HG02970 (cell line): ENCODE data around the gene DPF3.

Experiments
- ATAC-seq: cut with Tn5 transposase; IDR thresholded peaks from one replicate; pipeline ENCODE4 v1.9.1; 2021; ENCODE audit warnings: mild to moderate bottlenecking, moderate library complexity, moderate number of reproducible peaks; ENCODE audit not compliant: unreplicated experiment, low FRiP score

Gene DPF3

DNA sequence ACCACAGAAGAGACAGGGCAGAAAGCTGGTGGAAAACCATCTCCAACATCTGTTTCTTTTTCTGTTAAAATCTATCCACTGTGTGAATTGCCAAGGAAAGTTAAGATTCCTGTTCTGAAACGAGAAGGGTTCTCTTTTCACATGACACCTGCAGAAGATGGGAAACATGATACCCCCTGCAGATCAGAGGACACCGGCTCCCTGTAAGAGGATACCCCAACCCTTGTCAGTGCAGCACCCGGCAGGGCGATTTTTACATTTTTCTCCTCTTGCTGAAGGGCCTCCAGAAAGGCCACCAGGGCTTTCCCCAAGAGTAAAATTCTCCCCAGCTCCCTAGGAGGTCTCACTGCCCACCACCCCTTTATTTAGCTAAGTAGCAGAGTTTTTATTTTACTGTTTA, 48.2 kb downstream of the DPF3 start:
- no peak for ATAC-seq

DNA sequence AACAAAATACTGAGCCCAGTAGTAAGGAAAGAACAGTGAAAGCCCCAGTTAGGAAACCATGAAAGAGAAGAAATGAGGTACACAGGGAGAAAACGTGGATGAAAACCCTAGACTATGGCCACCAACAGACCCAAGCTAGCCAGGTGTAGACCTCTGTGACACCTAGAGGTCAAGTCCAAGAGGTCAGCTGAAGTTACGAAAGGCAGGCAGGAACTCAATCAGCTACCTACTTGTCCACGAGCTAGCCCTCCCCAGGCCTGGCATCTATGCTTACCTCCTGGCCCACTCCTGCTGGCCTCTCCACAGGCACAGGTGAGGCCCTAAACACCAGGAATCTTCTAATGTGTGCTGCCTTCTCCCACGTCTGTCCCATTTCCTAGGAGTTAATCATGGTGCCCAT, 48.7 kb downstream of the DPF3 start:
- no peak for ATAC-seq

DNA sequence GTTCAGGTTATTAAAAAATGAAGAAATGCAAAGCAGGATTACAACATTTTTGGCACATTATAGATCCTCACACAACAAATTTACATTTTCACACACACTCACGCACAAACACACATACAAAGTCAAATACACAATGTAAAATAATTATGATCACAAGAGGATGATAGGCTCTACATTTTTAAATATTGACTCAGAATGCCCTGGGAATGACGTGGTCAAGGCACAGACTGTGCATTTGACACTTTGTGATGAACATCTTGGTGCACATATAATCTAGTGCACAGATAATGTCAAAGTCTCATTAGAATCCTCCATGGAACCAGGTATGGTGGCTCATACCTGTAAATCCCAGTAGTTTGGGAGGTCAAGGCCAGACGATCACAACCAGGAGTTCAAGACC, 49.4 kb downstream of the DPF3 start:
- ATAC-seq, result no peak

DNA sequence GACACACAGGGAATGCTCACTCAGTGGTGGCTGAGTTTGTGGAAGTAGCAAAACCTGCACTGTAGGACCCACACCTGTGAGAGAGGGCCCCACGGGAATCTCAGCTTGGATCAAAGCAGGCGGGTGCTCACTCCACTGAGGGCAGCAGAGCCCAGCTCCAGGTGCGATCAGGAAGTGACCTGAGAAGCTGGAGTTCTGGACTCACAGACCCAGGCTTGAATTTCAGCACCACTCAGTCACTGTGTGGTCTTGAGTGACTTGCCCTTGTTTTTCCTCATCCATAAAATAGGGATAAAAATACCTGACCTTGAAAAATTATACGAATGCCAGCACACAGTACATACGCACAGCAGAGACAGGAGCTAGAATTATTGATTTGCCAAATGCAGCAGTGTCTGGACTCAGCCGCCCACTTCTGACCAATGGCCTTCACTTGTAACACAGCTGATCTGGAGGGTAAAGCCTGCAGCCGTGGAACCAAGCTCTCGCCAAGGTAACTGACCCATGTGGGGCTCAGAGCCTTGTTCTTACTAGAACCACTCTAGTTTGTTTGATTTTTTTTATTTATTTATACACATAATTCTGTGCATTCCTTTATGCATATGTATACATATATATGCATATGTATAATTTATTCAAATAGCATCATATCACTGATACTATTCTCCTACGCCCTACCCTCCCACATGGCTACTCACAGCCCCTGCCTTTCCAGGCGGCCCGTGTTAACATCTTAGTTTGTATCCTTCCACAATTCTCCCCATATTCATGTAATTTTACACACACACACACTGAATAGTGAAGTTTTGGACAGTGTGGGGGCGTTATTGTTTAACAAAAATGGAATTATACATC, 53.9 kb downstream of the DPF3 start:
- no peak for ATAC-seq

DNA sequence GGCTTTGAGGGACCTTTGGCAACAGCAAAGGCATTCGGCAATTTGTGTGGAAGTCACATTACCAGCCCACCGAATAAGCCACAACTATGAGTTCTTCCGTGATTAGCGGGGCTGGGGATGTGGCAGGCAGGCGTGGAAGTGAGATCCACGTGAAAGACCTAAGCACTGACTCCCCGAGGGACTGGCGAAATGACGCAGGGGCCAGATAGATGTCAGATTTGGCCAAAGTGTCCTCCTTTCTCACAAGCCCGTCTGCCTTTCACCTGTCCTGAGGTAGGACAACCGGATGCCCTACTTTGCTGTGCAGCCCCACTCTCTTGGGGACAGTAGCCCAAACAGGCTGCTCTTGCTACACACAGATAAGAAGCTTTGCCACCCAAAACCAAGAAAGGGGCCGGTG, 54.5 kb downstream of the DPF3 start:
- no peak for ATAC-seq

DNA sequence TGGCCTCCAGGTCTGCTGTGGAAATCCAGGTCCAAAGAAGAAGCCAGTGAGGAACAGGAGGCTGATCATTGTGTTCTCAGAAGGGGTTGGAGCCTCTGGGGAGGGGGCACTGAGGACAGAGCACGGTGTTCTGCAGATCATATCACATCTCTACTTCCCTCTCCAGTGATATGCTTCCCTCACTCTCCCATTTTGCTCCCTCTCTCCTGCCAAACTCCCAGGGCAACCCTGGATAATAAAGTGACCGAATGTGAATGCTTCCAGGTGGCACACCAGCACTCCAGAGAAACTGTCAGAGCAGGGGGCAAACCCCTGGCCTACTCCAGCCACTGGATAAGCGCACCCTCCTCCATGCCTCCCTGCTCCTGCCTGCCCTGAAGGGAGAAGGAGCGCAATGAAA, 57.8 kb downstream of the DPF3 start:
- ATAC-seq, result no peak

DNA sequence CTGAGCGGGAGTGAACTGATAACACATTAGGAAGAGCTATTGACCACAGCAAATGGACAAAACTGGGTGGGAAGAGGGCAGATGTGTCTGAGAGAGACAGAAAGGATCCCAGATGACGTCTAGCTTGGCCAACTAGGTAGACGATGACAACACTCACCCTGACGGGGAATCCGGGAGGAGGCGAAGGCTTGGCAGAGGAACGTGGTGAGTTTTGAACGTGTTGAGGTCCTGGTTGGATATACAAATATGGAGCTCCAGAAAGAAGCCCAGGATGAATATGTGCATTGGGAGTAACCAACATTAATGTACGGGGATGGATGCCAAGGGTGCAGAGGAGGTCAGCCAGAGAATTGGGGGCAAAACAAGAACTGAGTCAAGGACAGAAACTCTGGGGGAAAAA, 60.7 kb downstream of the DPF3 start:
- ATAC-seq, result no peak

DNA sequence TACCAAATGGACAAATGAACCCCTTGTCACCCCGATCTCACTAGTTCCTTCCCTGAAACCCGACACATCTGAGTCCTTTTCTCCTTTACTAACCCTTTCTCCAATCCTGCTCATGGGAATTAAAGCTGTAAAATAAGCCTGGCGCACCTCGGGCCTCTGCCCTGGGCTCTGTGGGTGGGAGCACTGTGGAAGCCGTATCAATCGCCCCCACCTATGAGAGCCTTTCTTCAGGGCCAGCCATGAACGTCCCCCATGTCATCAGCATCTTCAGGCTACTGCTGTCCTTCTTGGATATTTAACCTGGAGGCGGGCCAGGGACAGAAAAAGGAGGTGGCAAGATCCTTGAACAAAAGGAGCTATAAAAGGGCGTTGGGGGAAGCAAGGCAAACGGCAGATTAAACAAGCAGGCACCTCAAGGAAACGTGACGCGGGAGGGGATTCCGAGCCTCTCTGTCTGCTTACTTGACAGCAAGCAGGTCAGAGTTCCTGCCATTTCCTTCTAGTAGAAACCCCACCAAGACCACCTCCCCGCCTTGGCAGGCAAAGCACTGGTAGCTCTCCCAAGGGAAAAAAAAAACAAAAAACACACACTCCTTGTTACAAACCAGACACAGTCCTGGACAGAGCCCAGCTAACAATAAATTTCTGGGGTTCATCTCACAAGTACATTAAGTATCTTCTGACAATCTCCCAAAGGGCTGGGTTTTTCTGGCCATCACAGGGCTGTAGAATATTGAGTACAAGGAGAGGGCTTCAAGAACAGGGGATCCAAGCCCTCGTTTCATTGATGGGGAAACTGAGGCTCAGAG, 62.9 kb downstream of the DPF3 start:
- no peak for ATAC-seq

DNA sequence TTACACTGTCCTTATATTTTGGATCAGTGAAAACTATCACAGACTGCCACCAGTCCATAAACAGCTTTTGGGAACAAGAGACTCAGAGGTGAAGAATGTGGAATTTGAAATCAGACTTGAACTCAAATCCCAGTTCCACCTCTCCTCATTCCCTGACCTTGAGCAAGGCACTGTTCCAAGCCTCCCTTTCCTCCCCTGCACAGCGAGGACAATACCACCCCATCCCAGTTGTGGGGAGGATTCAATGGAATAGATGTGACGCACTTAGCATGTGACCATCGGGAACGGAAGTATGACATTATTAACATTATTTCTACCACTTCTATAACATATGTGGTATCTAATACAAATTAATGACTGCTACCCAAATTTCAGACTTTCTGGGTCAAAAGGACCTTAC, 63.5 kb downstream of the DPF3 start:
- ATAC-seq, result no peak

DNA sequence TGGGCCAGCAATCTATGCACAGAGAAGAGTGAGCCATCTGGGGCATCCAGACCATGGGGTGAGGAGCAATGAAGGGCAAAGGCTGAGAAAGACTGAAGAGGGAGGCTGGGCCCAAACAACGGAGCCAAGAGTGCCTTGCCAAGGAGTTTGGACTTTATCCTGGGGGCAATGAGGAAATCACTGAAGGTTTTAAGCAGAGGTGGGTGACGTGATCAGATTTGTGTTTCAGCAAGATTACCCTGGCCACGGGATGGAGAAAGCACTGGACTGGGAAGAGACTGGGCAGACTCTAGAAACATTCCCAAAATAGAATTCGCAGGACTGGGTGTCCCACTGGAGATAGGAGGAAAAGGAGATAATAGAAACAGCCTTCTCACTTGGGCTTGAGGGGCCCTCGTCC, 65.3 kb downstream of the DPF3 start:
- ATAC-seq, result no peak

DNA sequence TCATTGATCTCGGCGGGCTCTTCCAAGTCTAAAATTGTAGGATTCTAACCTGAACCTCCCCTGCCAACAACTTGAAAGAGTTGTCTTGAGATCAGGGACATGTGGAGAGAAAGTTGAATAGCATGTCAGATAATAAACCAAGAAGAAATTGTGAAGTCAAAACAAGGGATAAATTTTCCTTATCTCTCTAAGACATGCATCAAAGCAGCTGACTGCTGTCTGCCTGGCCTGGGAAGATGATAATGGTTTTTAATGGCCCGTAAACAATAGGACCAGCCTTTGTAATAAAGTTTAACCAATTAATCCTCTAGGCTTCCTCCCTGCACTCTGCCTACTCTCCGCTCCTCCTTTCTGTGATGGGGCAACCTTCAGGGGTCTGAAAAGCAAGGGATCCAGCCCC, 67.9 kb downstream of the DPF3 start:
- no peak for ATAC-seq

DNA sequence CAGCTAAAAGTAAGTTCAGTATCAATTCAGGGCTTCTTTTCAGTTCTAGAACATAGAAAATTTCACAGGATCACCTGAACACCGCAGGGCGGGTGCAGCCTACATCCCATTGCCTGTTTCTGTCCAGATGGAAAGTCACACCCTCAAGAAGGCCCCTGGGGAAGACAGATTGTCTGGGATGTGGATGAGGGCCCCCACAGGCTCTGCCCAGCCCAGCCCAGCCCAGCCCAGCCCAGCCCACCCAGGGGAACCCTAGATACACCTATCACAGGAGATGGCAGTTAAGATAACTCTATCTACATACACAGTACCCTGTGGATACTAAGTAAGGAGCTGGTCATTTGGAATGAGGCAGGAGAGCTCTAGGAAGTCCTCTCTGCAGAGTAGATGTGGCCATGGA, 68.4 kb downstream of the DPF3 start:
- ATAC-seq, result no peak

DNA sequence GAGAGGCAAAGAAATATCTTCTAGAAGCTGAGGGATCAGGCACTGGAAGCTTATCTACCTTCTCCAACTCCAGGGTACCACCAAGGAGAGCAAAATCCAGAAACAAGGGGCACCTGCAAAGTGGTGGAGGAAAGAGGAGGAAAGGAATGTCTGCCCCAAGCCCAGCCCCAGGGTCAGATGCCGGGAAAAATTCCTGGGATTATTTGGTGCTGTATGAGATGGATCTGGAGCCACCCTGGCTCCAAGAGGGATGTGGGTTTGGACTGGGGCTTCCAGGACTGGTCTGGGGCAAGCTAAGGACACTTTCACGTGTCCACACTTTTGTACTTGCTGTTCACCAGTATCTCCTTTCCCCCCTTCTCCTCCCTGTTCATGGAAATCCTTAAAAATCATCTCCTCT, 69.8 kb downstream of the DPF3 start:
- no peak for ATAC-seq

DNA sequence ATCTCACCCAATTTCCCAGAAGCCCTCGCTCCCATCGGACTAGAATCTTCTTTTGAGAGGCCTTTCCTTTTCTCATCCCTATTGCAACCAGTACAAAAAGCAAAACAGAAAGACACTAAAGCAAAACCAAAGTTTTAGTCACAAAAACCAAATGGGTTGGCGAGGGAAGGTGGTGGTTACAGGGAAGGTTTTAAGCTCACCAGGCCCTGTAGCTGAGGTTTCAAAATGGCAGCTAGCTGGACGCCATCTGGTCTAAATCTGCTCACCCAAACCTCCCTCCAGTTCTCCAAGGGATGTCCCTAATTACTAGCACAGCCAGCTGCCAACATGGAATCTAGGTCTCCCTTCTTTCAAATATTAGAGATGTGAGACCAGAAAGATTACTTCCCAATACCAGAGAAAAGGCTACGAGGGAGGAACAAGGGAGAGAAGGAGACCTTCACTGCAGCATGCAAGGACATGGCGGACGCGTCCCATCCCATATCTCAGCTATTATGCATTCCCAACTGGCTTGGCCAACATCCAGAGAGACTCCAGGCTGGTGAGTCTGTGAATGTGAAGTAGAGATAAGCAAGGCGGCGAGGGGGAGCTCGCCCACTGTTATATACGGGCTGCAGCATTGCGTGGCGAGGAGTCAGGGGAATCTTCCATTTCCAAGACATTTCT, 70.8 kb downstream of the DPF3 start:
- ATAC-seq, result no peak

DNA sequence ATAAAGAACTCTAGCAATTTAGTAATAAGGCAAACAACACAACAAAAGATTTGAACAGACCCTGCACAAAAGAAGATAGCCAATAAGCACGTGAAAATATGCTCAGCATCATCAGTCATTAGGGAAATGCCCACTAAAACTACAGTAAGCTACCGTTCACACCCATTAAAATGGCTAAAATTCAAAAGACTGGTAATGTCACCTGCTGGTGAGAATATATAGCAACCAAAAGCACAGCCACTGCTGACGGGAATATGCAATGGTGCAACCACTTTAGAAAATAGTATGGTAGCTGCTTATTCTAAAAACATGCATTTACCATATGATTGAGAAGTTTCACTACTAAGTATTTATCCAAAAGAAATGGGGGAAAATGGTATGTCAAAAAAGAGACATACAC, 74.9 kb downstream of the DPF3 start:
- ATAC-seq, result no peak

DNA sequence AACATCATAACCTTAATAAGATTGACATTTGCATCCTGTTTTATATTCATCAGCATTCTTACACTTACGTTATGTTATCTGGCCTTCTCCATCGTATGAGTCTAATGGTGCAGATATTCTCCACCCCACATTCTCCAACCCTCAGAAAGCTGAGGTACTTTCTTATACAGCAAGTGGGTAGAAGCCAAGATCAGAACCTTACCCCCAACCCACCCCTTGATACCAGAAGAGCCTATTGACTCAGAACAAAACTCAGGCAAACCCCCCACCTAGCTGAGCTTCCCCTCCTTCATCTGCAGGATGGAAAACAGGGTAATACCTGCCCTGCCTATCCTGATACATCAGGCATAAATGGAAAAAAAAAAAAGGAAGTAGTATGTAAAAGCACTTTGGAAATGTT, 77.6 kb downstream of the DPF3 start:
- no peak for ATAC-seq

DNA sequence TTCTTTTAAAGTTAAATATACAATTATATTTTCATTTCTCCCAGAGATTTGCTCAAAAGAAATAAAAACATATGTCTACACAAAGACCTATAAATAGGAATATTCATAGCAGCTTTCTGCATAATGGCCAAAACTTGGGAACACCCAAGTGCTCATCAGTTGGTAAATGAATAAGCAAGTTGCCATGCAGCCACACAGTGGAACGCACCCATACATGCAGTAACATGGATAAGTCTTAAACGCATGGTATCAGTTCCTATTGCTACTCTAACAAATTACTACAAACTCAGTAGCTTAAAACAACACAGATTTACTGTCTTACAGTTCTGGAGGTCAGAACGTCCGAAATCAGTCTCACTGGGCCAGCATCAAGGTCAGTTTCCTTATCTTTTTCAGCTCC, 78.5 kb downstream of the DPF3 start:
- no peak for ATAC-seq

DNA sequence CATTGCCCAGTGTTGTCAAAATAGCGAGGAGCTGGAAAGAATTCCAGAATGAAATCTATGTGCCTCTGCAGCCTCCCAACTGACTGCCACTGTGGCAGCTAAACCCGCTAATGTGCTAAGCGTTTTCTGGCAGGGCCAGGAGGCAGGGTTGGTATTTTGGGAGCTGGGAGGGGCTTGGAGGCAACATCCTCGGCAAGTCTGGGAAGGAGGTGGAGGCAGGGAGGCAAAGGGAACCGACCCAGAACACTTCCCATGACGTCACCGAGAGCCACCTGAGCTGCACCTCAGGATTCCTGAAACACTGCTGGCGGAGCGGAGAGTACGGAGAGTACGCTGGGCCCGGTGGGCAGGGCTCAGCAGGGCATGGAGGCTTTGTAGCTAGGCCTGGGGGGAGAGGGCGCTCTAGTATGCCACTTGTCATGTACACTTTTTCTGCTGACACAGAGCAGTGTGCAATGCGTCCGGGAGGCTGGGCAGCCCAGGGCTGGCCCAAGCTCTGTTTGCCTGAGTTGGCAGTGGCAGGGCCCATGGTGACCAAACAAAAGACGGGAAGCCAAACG, 81.5 kb downstream of the DPF3 start:
- ATAC-seq, result no peak

DNA sequence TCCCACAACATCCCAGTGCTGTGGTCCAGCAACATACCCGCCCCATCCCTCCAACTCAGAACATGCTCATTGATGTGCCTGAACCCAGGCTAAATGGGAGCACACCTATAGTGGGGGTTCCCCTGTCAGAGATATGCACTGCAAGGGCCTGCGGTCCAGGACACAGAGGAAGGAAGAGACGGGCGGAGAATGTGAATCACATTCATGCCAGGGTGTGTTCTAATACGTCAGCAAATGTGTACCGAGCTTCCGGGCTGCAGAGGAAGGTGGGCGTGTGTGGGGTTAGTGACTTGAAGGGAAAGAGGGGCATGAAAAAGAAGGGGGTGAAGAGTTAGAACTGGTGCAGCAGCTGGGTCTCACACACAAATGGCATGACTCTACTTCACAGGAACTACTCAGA, 83.7 kb downstream of the DPF3 start:
- ATAC-seq, result no peak

DNA sequence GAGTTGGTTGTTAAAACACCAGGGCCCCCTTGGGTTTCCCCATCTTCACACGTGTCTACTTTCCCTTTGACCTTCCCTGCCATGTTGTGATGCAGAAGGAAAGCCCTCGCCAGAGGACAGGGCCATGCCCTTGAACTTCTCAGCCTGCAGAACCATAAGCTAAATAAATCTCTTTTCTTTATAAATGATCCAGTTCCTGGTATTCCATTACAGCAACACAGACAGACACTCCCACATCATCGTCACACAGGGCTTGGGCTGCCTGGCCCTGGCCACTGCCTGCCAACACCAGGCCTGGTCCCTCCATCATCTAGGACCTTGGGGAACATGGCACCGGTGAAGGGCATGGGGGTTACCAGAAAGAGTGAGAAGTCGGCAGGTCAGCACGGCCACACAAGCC, 84.8 kb downstream of the DPF3 start:
- no peak for ATAC-seq

DNA sequence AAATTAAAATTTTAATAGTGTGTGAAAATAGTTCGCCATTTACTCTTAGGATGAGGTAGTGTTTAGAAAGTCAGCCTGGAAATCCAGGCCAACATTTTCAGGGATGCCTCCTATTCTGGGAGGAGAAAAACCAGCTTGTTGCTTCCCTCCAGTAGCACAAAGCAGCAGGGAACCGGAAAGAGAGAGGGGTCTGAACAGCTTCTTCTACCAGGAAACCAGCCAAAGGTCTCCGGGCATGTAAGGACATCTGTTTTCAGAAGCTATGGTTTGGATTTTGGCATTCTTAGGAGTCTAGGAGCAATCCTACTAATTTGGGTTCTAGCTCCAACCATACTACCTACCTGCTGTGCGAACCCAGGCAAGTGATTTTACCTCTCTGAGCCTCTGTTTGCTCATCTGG, 85.3 kb downstream of the DPF3 start:
- no peak for ATAC-seq
